Astrocyte (in vitro differentiated cells and primary cell): ENCODE data around the gene ATP2C1. TPM values are rescaled to one million over a fixed set of nuclear protein-coding genes. Genes with fewer than 3 reads are reported as not detected.
A peak's percentile ranks its signal among the peaks of the same experiment; 100 is the strongest.

ENCODE experiments used
- DNase-seq: peaks from one replicate; pipeline ENCODE4 v3.0.0-alpha.2; 2010; ENCODE audit warnings: low read depth
- FAIRE-seq: peaks from 2 replicates; lab custom pipeline; 2011; peaks lifted over from hg19 to GRCh38; lab: Jason Lieb, UNC
- H2AFZ ChIP-seq: 2 replicates; pipeline ENCODE4 v1.6.0; 2012; ENCODE audit warnings: low read depth, low read length, inconsistent platforms
- H3K27ac ChIP-seq: 2 replicates; pipeline ENCODE4 v1.5.1; 2011; ENCODE audit warnings: low read depth, low read length, inconsistent platforms
- H3K27me3 ChIP-seq: 2 replicates; pipeline ENCODE4 v1.6.0; 2011; ENCODE audit warnings: low read length, inconsistent platforms; ENCODE audit not compliant: insufficient read depth
- H3K36me3 ChIP-seq: 2 replicates; pipeline ENCODE4 v1.5.1; 2011; ENCODE audit warnings: low read length, inconsistent platforms; ENCODE audit not compliant: insufficient read depth
- H3K4me1 ChIP-seq: 2 replicates; pipeline ENCODE4 v1.5.1; 2011; ENCODE audit warnings: low read length, inconsistent platforms; ENCODE audit not compliant: insufficient read depth
- H3K4me2 ChIP-seq: 2 replicates; pipeline ENCODE4 v1.6.0; 2012; ENCODE audit warnings: low read length, inconsistent platforms
- H3K4me3 ChIP-seq: 2 replicates; pipeline ENCODE4 v1.5.1; 2011; ENCODE audit warnings: low read depth, mild to moderate bottlenecking, low read length, inconsistent platforms; ENCODE audit not compliant: insufficient read depth
- H3K79me2 ChIP-seq: 2 replicates; pipeline ENCODE4 v1.6.0; 2012; ENCODE audit warnings: mild to moderate bottlenecking, low read length, inconsistent platforms; ENCODE audit not compliant: insufficient read depth
- H3K9ac ChIP-seq: 2 replicates; pipeline ENCODE4 v1.6.0; 2012; ENCODE audit warnings: mild to moderate bottlenecking, low read length, inconsistent platforms
- H3K9me3 ChIP-seq: 2 replicates; pipeline ENCODE4 v1.5.1; 2012; ENCODE audit warnings: low read depth, mild to moderate bottlenecking, low read length, inconsistent platforms; ENCODE audit not compliant: insufficient read depth
- H4K20me1 ChIP-seq: 2 replicates; pipeline ENCODE4 v1.6.0; 2012; ENCODE audit warnings: low read length, inconsistent platforms; ENCODE audit not compliant: insufficient read depth
- H3K27ac Mint-ChIP-seq: one replicate; pipeline ENCODE4 v1.8.0; 2021; ENCODE audit warnings: mild to moderate bottlenecking, mixed read lengths; ENCODE audit not compliant: unreplicated experiment
- H3K27me3 Mint-ChIP-seq: one replicate; pipeline ENCODE4 v1.8.0; 2021; ENCODE audit warnings: low read depth, mixed read lengths; ENCODE audit not compliant: unreplicated experiment
- H3K36me3 Mint-ChIP-seq: one replicate; pipeline ENCODE4 v1.8.0; 2021; ENCODE audit warnings: low read depth, mixed read lengths; ENCODE audit not compliant: unreplicated experiment
- H3K4me1 Mint-ChIP-seq: one replicate; pipeline ENCODE4 v1.8.0; 2021; ENCODE audit warnings: low read depth, mixed read lengths; ENCODE audit not compliant: unreplicated experiment
- H3K4me3 Mint-ChIP-seq: one replicate; pipeline ENCODE4 v1.8.0; 2021; ENCODE audit warnings: mild to moderate bottlenecking, moderate library complexity, mixed read lengths; ENCODE audit not compliant: unreplicated experiment
- H3K9me3 Mint-ChIP-seq: one replicate; pipeline ENCODE4 v1.8.0; 2021; ENCODE audit warnings: mild to moderate bottlenecking, mixed read lengths; ENCODE audit not compliant: unreplicated experiment
- EZH2 ChIP-seq: IDR thresholded peaks from 2 replicates; pipeline ENCODE4 v1.6.1; 2012; ENCODE audit warnings: mild to moderate bottlenecking, low read length, inconsistent platforms; ENCODE audit not compliant: insufficient read depth
- total RNA-seq: library from RNA; stranded (reverse); gene quantifications from 2 replicates; pipeline ENCODE4 v1.2.1, GENCODE V29; 2021
- TF ChIP-seq, protein P1 (sequence below): IDR thresholded peaks from 2 replicates; pipeline ENCODE4 v1.5.1; 2011; ENCODE audit warnings: low read depth, mild to moderate bottlenecking, inconsistent platforms, low read length, moderate library complexity; ENCODE audit not compliant: insufficient read depth

Gene ATP2C1
- total RNA-seq, 1 donor from 2014 or later: 132 TPM

DNA sequence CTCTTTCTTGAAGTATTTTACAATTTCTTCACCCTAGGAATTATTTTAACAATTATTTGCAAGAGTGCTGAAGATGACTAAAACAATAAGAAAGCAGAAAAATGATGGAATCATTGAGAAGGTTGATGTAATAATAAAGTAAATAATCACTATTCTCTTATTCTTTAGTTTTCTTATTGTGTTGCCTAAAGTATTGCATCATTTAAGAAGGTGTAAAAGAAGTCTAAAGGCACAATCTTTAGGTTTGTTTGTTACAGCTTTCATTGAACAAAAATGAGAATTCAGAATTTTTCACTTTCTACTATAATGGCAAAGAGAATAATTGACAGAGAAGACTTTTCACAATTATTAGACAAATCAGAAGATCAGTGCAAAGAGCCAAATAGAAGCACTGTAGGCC lies 67.6 kb downstream of the ATP2C1 start:
- Histone ChIP-seq H3K27ac (no peak overlapping the region), H3K36me3 (peaks cover 27% of the 10 kb centered on the region), H4K20me1 (no peaks in the 10 kb centered on the region), H3K79me2 (peaks cover 3% of the 10 kb centered on the region), H3K4me3 (no peak overlapping the region), H3K9ac (no peak overlapping the region), H3K27me3 (no peaks in the 10 kb centered on the region), H3K9me3 (no peaks in the 10 kb centered on the region), H3K4me1 (peaks cover 29% of the 10 kb centered on the region), H2AFZ (no peak overlapping the region), H3K4me2 (no peak overlapping the region)
- H3K27ac Mint-ChIP-seq: no peak overlapping the region
- DNase-seq (no peak), FAIRE-seq (no peak)
- peaks cover 17% of the 10 kb centered on the region for H3K36me3 Mint-ChIP-seq
- H3K9me3 Mint-ChIP-seq: no peaks in the 10 kb centered on the region
- TF ChIP-seq, protein P1, sequence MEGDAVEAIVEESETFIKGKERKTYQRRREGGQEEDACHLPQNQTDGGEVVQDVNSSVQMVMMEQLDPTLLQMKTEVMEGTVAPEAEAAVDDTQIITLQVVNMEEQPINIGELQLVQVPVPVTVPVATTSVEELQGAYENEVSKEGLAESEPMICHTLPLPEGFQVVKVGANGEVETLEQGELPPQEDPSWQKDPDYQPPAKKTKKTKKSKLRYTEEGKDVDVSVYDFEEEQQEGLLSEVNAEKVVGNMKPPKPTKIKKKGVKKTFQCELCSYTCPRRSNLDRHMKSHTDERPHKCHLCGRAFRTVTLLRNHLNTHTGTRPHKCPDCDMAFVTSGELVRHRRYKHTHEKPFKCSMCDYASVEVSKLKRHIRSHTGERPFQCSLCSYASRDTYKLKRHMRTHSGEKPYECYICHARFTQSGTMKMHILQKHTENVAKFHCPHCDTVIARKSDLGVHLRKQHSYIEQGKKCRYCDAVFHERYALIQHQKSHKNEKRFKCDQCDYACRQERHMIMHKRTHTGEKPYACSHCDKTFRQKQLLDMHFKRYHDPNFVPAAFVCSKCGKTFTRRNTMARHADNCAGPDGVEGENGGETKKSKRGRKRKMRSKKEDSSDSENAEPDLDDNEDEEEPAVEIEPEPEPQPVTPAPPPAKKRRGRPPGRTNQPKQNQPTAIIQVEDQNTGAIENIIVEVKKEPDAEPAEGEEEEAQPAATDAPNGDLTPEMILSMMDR: no peak
- no peak for TF ChIP-seq EZH2
- H3K4me1 Mint-ChIP-seq: peaks cover 10% of the 10 kb centered on the region
- H3K27me3 Mint-ChIP-seq: no peaks in the 10 kb centered on the region
- no peak overlapping the region for H3K4me3 Mint-ChIP-seq

DNA sequence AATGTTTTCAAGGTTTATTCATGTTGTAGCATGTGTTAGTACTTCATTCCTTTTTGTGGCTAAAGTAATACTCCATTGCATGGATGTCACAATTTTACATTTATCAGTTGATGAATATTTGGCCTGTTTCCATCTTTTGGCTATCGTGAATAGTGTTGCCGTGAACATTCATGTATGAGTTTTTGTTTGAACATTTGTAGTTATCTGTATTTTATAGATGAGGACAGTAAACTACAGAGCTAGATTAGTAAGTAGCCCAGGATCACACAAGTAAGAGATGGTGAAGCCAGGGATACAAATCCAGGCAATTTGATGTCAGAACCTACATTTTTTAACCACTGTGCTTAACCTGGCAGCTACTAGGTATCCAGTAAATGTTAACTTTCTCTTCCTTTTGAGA lies 69.6 kb downstream of the ATP2C1 start:
- peak overlapping the region; percentile 76 for H3K9ac ChIP-seq
- DNase-seq (no peak), FAIRE-seq (no peak)
- H3K79me2 ChIP-seq: peaks cover 3% of the 10 kb centered on the region
- no peak for TF ChIP-seq EZH2
- TF ChIP-seq, protein P1: no peak
- Mint-ChIP-seq H3K36me3 (peaks cover 20% of the 10 kb centered on the region), H3K9me3 (no peaks in the 10 kb centered on the region), H3K27me3 (no peaks in the 10 kb centered on the region), H3K27ac (peak overlapping the region; percentile 13), H3K4me1 (peaks cover 18% of the 10 kb centered on the region), H3K4me3 (no peak overlapping the region)
- no peaks in the 10 kb centered on the region for H3K27me3 ChIP-seq
- H3K27ac ChIP-seq: peak overlapping the region; percentile 98
- no peaks in the 10 kb centered on the region for H3K9me3 ChIP-seq
- no peaks in the 10 kb centered on the region for H4K20me1 ChIP-seq
- H3K4me3 ChIP-seq: no peak overlapping the region
- peak overlapping the region; percentile 51 for H3K4me2 ChIP-seq
- H3K4me1 ChIP-seq: peaks cover 42% of the 10 kb centered on the region
- no peak overlapping the region for H2AFZ ChIP-seq
- H3K36me3 ChIP-seq: peaks cover 34% of the 10 kb centered on the region

DNA sequence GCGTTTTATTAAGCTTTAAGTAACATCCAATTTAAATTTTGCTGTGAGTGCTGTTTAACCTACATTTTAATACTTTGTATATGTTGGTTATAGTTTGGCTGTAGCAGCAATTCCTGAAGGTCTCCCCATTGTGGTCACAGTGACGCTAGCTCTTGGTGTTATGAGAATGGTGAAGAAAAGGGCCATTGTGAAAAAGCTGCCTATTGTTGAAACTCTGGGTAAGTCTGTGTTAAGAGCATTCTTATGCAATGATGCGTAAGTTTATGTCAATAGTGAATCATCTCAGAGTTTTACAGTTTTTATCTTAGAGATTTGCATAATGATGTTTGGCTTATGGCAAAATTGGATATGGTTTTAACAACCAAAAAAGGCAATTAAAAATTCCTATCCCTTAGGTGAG lies 70.0 kb downstream of the ATP2C1 start:
- TF ChIP-seq, protein P1: no peak
- TF ChIP-seq EZH2: no peak
- Mint-ChIP-seq H3K4me1 (peaks cover 22% of the 10 kb centered on the region), H3K36me3 (peaks cover 20% of the 10 kb centered on the region), H3K9me3 (no peaks in the 10 kb centered on the region), H3K4me3 (no peak overlapping the region), H3K27me3 (no peaks in the 10 kb centered on the region), H3K27ac (peak overlapping the region; percentile 13)
- no peaks in the 10 kb centered on the region for H3K27me3 ChIP-seq
- H4K20me1 ChIP-seq: no peaks in the 10 kb centered on the region
- H3K4me2 ChIP-seq: peak overlapping the region; percentile 51
- H3K4me3 ChIP-seq: no peak overlapping the region
- peaks cover 33% of the 10 kb centered on the region for H3K36me3 ChIP-seq
- peak overlapping the region; percentile 76 for H3K9ac ChIP-seq
- DNase-seq (peak; percentile 99), FAIRE-seq (peak; percentile 95)
- peaks cover 46% of the 10 kb centered on the region for H3K4me1 ChIP-seq
- H3K9me3 ChIP-seq: no peaks in the 10 kb centered on the region
- H3K27ac ChIP-seq: peak overlapping the region; percentile 98
- H3K79me2 ChIP-seq: peaks cover 3% of the 10 kb centered on the region
- no peak overlapping the region for H2AFZ ChIP-seq
